NOMO-1 treated with DMSO at 0.1 percent for 48 hours (cell line): ENCODE results near the gene ALPK3.

Experiments
- DNase-seq: peaks from one replicate; lab custom pipeline; 2025; ENCODE audit not compliant: unreplicated experiment; lab: John Stamatoyannopoulos, UW

Gene ALPK3

DNA sequence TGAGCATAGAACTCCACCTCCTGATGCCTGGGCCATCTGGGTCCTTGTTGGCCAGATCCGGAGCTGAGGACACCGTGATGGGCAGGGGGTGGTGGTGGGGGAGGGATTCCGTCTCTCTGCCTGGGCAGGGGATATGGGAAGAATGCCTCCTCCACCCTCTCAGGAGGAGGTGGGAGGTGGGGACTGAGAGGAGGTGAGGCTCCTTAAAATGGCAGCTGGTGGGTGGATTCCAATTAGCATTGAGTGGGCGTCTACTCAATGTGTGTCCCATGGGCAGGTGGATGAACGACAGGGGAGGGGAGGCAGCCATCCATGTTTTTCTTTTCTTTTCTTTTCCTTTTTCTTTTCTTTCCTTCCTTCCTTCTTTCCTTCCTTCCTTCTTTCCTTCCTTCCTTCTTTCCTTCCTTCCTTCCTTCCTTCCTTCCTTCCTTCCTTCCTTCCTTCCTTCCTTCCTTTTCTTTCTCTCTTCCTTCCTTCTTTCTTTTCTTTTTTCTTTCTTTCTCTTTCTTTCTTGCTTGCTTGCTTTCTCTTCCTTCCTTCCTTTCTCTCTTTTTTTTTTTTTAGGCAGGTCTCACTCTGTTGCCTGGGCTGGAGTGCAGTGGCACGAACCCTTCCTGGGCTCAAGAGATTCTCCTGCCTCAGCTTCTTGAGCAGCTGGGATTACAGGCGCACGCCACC lies 72.3 kb downstream of the ALPK3 start:
- DNase-seq = no peak

DNA sequence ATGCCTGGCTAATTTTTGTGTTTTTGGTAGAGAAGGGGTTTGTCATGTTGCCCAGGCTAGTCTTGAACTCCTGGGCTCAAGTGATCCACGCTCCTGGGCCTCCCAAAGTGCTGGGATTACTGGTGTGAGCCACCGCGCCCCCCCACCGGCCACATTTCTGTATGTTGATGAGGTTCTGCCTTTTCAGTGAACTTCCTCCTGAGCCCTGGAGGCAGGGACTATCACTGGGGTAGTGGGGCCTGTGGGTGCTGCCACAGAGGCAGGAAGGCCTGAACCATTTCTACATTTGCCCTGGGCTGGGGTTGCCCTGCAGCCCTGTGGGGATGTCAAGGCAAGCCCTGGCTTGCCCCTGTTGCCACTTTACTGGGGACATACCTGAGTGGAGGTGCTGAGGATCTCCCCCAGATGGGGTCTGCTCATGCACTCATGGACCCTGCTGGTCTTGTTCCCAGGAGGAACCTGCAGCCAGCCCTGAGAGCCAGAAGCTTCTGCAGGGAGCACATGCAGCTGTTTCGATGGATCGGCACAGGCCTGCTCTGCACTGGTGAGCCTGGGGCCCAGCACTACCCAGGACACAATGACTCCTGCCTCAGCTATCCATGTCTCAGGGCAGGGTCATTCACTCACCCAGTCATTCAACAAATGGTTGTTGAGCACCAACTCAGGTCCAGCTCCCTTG lies 73.0 kb downstream of the ALPK3 start:
- no peak for DNase-seq

DNA sequence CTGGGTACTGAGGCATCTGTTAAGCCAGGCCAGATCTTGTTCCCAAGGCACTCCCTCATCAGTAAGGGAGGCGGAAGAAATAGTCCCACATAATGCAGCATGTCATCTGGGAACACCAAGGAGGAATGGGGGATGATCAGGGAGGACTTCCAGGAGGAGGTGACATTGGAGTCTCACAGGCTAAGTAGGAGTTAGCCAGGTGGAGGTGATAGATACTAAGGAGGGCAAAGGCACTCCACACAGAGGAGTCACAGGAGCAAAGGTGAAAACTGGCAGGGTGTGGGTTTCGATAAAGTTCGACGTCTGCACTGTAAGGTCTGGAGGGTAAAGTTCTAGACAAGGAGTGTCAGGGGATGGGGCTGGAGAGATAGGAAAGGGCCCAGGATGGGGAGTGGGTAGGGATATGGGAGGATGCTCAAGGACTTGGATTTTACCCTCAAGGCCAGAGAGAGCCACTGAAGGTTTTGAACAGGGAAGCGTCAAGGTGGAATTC lies 73.6 kb downstream of the ALPK3 start:
- no peak for DNase-seq

DNA sequence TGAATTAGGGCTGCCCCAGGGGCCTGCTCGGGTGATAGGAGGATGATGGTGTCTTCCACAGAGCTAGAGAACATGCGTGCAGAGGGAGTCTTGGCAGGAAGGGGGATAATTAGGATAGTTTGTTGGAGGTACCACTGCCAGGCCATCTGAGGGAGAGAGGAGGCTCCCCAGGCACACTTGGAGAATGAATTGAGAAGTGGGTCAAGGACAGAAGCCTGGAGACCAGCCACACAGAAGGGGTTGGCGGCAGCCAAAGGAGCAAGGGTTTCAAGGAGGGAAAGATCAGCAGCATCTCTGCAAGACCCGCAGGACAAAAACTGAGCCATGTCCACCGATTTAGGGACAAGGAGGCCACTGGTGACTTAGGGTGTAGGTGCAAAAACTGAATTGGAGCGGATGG lies 74.2 kb downstream of the ALPK3 start:
- no peak for DNase-seq

- no peak for DNase-seq
These were observed 75.7 kb downstream of the ALPK3 start for GRCh38 chr15:84892786-84893307.

GRCh38 chr15:84893607-84894006 lies 76.5 kb downstream of the ALPK3 start:
- no peak for DNase-seq

DNA sequence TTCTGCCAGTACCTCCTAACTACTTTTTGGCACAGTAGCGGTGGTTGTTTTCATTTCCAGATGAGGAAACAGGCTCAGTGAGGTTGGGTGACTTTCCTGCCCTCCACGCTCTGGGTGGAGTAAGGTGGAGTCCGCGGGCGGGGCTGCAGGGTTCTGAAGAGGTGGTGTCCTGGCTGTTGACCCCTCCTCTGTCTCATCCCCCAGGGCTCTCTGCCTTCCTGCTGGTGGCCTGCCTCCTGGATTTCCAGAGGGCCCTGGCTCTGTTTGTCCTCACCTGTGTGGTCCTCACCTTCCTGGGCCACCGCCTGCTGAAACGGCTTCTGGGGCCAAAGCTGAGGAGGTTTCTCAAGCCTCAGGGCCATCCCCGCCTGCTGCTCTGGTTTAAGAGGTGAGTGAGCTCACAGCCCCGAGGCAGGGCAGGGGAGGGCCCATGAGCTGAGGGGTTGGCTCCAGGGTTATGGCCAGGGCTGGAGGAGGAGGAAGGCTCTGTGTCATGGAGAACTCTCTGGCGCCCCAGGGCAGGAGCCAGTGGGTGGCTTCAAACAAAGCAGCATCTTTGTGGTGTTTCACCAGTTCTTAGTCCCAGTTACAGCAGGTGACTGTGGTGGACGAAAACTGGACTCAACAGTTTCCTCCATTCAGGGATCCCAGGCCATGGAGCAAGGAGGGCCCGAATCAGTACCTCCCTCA lies 77.7 kb downstream of the ALPK3 start:
- DNase-seq = no peak

DNA sequence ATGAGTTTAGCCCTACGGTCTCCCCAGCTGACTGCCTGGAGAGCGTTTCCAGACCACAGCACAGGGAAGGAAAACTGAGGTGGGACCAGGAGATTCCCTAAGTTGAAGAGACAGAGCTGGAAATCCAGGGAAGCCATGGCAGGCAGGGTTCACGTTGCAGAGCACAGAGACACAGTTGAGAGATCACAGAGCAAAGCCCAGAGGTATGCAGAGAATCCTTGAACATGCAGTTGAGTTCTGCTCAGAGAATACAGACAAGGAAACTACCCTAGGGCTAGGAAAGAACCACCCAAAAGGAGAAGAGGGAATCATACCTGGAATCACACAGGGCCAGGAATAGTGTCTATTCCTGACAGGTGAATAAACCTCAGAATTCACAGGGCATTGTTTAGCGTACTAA lies 81.6 kb downstream of the ALPK3 start:
- DNase-seq = no peak

DNA sequence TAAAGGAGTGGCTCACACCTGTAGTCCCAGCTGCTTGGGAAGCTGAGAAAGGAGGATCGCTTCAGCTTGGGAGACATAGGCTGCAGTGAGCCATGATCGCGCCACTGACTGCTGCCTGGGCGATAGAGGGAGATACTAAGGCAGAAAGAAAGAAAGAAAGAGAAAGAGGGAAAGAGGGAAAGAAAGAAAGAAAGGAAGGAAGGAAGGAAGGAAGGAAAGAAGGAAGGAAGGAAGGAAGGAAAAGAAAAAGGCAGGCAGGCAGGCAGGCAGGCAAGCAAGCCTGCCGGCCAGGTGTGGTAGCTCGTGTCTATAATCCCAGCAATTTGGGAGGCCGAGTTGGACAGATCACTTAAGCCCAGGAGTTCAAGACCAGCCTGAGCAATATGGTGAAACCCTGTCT lies 82.6 kb downstream of the ALPK3 start:
- DNase-seq = no peak

GRCh38 chr15:84901540-84901939 lies 84.4 kb downstream of the ALPK3 start:
- no peak for DNase-seq

GRCh38 chr15:84903751-84904150 lies 86.6 kb downstream of the ALPK3 start:
- no peak for DNase-seq

DNA sequence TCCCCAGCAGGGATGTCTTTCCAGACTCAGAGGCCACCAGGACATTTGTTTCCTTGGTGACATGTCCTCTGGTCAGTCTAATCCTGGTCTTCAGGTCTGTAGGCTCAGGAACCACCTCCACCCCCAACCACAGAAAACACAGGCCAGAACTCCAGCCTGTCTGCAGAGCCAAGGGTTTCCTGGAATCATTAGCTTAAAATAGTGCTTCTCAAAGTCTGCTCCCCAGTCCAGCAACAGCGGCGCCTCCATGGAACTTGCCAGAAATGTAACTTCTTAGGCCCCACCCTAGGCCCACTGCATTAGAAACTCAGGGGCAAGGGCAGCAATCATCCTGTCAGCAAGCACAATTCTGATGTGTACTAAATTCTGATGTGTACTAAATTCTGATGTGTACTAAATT lies 87.3 kb downstream of the ALPK3 start:
- DNase-seq = no peak

GRCh38 chr15:84905016-84905916 lies 88.1 kb downstream of the ALPK3 start:
- DNase-seq = no peak

DNA sequence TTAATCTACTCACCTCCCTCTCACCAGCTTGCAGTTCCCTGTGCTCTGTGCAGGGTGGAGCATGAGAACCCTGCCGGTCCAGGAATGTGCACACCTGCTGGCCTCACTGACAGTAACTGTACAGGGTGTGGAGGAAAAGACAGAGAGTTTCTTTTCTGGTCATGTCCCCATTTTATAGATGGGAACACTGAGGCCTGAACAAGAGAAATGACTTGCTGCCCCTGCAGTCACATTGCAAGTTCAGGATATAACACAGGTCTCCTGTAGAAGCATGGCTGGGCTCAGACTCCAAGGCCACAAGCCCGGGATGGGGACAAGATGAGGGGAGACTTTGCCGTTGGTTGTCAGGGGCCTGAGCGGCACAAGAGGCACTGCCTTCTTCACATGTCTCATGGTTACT lies 90.6 kb downstream of the ALPK3 start:
- DNase-seq = no peak

- no peak for DNase-seq
These were observed 91.4 kb downstream of the ALPK3 start for GRCh38 chr15:84908564-84908963.

- no peak for DNase-seq
These were observed 91.9 kb downstream of the ALPK3 start for GRCh38 chr15:84909029-84909428.

GRCh38 chr15:84909782-84910181 lies 92.6 kb downstream of the ALPK3 start:
- DNase-seq = no peak

- no peak for DNase-seq
These were observed 93.9 kb downstream of the ALPK3 start for GRCh38 chr15:84910928-84911623.

GRCh38 chr15:84911879-84912660 lies 94.9 kb downstream of the ALPK3 start:
- DNase-seq = no peak

- DNase-seq = no peak
These were observed 96.2 kb downstream of the ALPK3 start for GRCh38 chr15:84913360-84913723.
